SK-N-SH (cell line): ENCODE measurements around the gene FAM131C.

ENCODE experiments used
- CHD2 ChIP-seq: fragments of 150-350 bp; IDR thresholded peaks from 2 replicates; pipeline ENCODE4 v1.6.1; 2018; ENCODE audit warnings: low read length; ENCODE audit not compliant: partially characterized antibody
- EP300 ChIP-seq, 2 experiments: IDR thresholded peaks; 2 replicates each; pipeline versions ENCODE4 v1.4.0 to v1.6.1; 2012; ENCODE audit warnings: borderline replicate concordance in 1 of 2, low read depth in 1 of 2, low read length in 1 of 2
- FOXJ3 ChIP-seq: sonication (generic); formaldehyde crosslinking; IDR thresholded peaks from 2 replicates; pipeline ENCODE4 v1.5.1; 2020; ENCODE audit warnings: mild to moderate bottlenecking, missing genetic modification reagents
- GABPA ChIP-seq: IDR thresholded peaks from 2 replicates; pipeline ENCODE4 v1.4.0; 2012; ENCODE audit warnings: low read depth, mild to moderate bottlenecking
- POLR2AphosphoS5 ChIP-seq: IDR thresholded peaks from 2 replicates; pipeline ENCODE4 v1.6.1; 2012; ENCODE audit warnings: low read depth, low read length
- RAD21 ChIP-seq: IDR thresholded peaks from 2 replicates; pipeline ENCODE4 v1.6.1; 2012; ENCODE audit warnings: mild to moderate bottlenecking, low read length
- RCOR1 ChIP-seq: fragments of 150-350 bp; IDR thresholded peaks from 2 replicates; pipeline ENCODE4 v1.6.1; 2017; ENCODE audit warnings: antibody characterized with exemption, low read length
- REST ChIP-seq: IDR thresholded peaks from 2 replicates; pipeline ENCODE4 v1.6.1; 2012; ENCODE audit warnings: mild to moderate bottlenecking, low read depth, low read length, moderate library complexity
- RFX5 ChIP-seq: IDR thresholded peaks from 2 replicates; pipeline ENCODE4 v1.6.1; 2012; ENCODE audit warnings: mild to moderate bottlenecking, improper control_type of control experiment, low read length
- SIN3A ChIP-seq: IDR thresholded peaks from 2 replicates; pipeline ENCODE4 v1.6.1; 2012; ENCODE audit warnings: low read depth, mild to moderate bottlenecking, low read length, moderate library complexity, borderline replicate concordance
- SMC3 ChIP-seq: IDR thresholded peaks from 2 replicates; pipeline ENCODE4 v1.6.1; 2012; ENCODE audit warnings: low read depth, low read length, improper control_type of control experiment
- TAF1 ChIP-seq: IDR thresholded peaks from 2 replicates; pipeline ENCODE4 v1.6.1; 2012; ENCODE audit warnings: low read depth, mild to moderate bottlenecking, low read length, moderate library complexity, borderline replicate concordance
- YY1 ChIP-seq: IDR thresholded peaks from 2 replicates; pipeline ENCODE4 v1.4.0; 2012; ENCODE audit warnings: low read depth, mild to moderate bottlenecking
- TF ChIP-seq, protein P1 (sequence below): fragments of 200-600 bp; sonication (generic); IDR thresholded peaks from 2 replicates; pipeline ENCODE4 v1.6.1; 2017; ENCODE audit warnings: antibody characterized with exemption, mild to moderate bottlenecking, moderate library complexity

- TF ChIP-seq, protein P1, sequence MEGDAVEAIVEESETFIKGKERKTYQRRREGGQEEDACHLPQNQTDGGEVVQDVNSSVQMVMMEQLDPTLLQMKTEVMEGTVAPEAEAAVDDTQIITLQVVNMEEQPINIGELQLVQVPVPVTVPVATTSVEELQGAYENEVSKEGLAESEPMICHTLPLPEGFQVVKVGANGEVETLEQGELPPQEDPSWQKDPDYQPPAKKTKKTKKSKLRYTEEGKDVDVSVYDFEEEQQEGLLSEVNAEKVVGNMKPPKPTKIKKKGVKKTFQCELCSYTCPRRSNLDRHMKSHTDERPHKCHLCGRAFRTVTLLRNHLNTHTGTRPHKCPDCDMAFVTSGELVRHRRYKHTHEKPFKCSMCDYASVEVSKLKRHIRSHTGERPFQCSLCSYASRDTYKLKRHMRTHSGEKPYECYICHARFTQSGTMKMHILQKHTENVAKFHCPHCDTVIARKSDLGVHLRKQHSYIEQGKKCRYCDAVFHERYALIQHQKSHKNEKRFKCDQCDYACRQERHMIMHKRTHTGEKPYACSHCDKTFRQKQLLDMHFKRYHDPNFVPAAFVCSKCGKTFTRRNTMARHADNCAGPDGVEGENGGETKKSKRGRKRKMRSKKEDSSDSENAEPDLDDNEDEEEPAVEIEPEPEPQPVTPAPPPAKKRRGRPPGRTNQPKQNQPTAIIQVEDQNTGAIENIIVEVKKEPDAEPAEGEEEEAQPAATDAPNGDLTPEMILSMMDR, result no peak
- TF ChIP-seq CHD2 (no peak), RAD21 (no peak), REST (no peak), POLR2AphosphoS5 (no peak), YY1 (no peak), RFX5 (no peak), FOXJ3 (CRISPR knock-in tag) (no peak), GABPA (no peak), RCOR1 (no peak), TAF1 (no peak), EP300 (IDR thresholded peaks at IDR 0.05; ENCODE audit: borderline replicate concordance in 1 of 2, low read depth in 1 of 2, low read length in 1 of 2) (no peak), SIN3A (no peak), SMC3 (no peak)
These were observed 58.0 kb downstream of the FAM131C start for GRCh38 chr1:16015491-16015890.
